Karpas-422 (cell line): ENCODE data around the gene KLK4. TPM values are rescaled to one million over a fixed set of nuclear protein-coding genes. Genes with fewer than 3 reads are reported as not detected.

Experiments used
- DNase-seq: peaks from one replicate; pipeline ENCODE4 v3.0.0-alpha.2; 2015
- H2AFZ ChIP-seq: fragments of 200-600 bp; sonication (generic); 2 replicates; pipeline ENCODE4 v1.6.1; 2014; ENCODE audit warnings: antibody characterized with exemption, low read length, mixed read lengths
- H3K27ac ChIP-seq: fragments of 200-600 bp; sonication (generic); 2 replicates; pipeline ENCODE4 v1.5.1; 2014; ENCODE audit warnings: mild to moderate bottlenecking, low read length, moderate library complexity
- H3K27me3 ChIP-seq: fragments of 200-600 bp; sonication (generic); 2 replicates; pipeline ENCODE4 v1.6.1; 2014; ENCODE audit warnings: low read length, mixed read lengths
- H3K36me3 ChIP-seq: fragments of 200-600 bp; sonication (generic); 2 replicates; pipeline ENCODE4 v1.6.1; 2014; ENCODE audit warnings: low read length, mixed read lengths; ENCODE audit not compliant: insufficient read depth
- H3K4me1 ChIP-seq: fragments of 200-600 bp; sonication (generic); 2 replicates; pipeline ENCODE4 v1.6.1; 2014; ENCODE audit warnings: mild to moderate bottlenecking, low read length, mixed read lengths
- H3K4me2 ChIP-seq: fragments of 200-600 bp; sonication (generic); 2 replicates; pipeline ENCODE4 v1.6.1; 2014; ENCODE audit warnings: low read length, low read depth, mild to moderate bottlenecking; ENCODE audit not compliant: poor library complexity, severe bottlenecking
- H3K4me3 ChIP-seq: fragments of 200-600 bp; sonication (generic); 2 replicates; pipeline ENCODE4 v1.5.1; 2014; ENCODE audit warnings: mild to moderate bottlenecking, antibody characterized with exemption, low read length, mixed read lengths
- H3K79me2 ChIP-seq: fragments of 200-600 bp; sonication (generic); 2 replicates; pipeline ENCODE4 v1.6.1; 2014; ENCODE audit warnings: mild to moderate bottlenecking, low read length, mixed read lengths
- H3K9ac ChIP-seq: fragments of 200-600 bp; sonication (generic); 2 replicates; pipeline ENCODE4 v1.6.0; 2014; ENCODE audit warnings: low read length
- H3K9me2 ChIP-seq: fragments of 200-600 bp; sonication (generic), shearing (Covaris generic); replicated peaks from 2 replicates; pipeline ENCODE4 v1.6.0; 2014; ENCODE audit warnings: mild to moderate bottlenecking, low read length, moderate library complexity; ENCODE audit not compliant: insufficient read depth
- H3K9me3 ChIP-seq: fragments of 300-700, 200-600 bp; sonication (generic); 2 replicates; pipeline ENCODE4 v1.6.1; 2014; ENCODE audit warnings: low read length, mixed read lengths
- H4K20me1 ChIP-seq: fragments of 200-600 bp; sonication (generic); 2 replicates; pipeline ENCODE4 v1.6.1; 2014; ENCODE audit warnings: mild to moderate bottlenecking, antibody characterized with exemption, low read length, low read depth; ENCODE audit not compliant: insufficient read depth
- total RNA-seq: library from RNA; depleted of rRNA; stranded (reverse); fragments of >200 nt; shearing (Covaris generic); gene quantifications from 2 replicates; pipeline ENCODE4 v1.2.3, GENCODE V29; 2014; ENCODE audit warnings: low replicate concordance

Gene KLK4
- total RNA-seq, 1 experiment from 2014 or later, result not detected

DNA sequence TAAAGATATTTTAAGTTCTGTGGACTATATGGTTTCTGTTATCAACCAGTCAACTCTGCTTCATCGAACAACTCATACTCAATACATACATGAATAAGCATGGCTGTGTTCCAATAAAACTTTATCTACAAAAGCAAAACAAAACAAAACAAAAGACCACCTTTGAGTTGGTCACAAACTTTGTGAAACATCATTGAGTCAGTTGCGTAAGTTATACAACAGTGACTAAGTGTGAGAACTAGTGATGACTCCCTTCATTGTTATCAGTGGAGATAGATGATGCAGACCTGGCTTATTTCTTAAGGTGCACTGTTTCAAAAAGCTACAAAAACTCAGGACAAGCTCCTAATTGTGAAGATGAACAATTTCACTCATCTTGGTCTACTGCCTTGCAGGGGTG is 14.5 kb upstream of the KLK4 start:
- Histone ChIP-seq H3K27ac (no peak overlapping the region), H3K79me2 (no peaks in the 10 kb centered on the region), H3K4me2 (no peak overlapping the region), H3K4me3 (no peak overlapping the region), H4K20me1 (peaks cover 7% of the 10 kb centered on the region; the same call in 1 of the 2 replicates), H3K27me3 (0 out of 2 replicates have a peak, but pooled peaks cover 3% of the 10 kb centered on the region), H3K36me3 (no peaks in the 10 kb centered on the region), H3K4me1 (peaks cover 5% of the 10 kb centered on the region), H3K9ac (no peak overlapping the region), H2AFZ (no peak overlapping the region), H3K9me2 (no peaks in the 10 kb centered on the region), H3K9me3 (no peaks in the 10 kb centered on the region)
- no peak for DNase-seq

DNA sequence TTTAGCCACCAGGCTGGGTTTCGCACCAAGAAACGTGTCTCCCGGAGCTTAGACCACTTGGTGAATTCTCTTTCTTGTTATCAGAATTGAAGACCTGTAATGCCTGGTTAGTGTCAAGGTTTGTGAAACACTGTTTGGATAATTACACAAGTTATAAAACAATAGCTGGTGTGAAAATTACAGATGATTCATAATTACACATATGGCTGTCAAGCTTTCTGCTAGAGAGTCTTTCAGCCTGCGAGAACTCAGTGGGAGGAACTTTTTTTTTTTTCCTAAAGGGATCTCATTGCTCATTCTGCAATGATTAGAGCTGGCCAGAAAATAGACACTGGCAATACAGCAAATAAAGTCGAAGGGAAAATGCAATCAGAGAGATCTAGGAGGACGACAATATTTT is 13.4 kb upstream of the KLK4 start:
- no peak for DNase-seq
- H3K79me2 ChIP-seq, result no peaks in the 10 kb centered on the region

DNA sequence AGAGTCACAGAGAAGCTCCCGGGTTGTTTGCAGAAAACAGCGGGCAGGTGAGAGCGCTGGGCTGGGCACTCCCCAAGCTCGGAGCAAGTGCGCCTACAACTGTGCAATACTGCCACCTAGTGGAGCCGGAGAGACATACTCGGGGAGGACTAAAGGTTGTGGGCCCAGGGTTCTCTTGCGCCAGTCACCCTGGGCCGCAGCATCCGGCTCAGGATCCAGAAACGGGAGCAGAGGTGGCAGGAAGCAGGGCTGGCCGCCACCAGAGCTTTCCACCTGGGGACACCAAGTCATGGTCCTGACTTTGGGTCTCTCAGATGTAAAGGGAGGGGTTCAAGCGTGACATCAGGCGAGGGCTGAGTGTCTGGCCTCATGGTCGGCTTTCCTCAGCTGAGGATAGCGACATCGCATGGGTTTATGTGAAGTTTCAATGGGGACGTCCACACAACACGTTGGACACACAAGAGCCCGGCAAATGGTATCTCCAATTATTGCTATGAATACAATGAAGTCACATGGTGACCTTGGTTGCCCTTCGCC is 11.2 kb upstream of the KLK4 start:
- peaks cover 7% of the 10 kb centered on the region; the same call in 1 of the 2 replicates for H4K20me1 ChIP-seq
- H3K9ac ChIP-seq, result no peak overlapping the region
- H3K4me3 ChIP-seq, result no peak overlapping the region
- no peaks in the 10 kb centered on the region for H3K36me3 ChIP-seq
- H3K27me3 ChIP-seq, result 0 out of 2 replicates have a peak, but pooled peaks cover 3% of the 10 kb centered on the region
- peak; percentile 96 for DNase-seq
- H3K79me2 ChIP-seq, result no peaks in the 10 kb centered on the region
- H3K27ac ChIP-seq, result no peak overlapping the region
- no peak overlapping the region for H3K4me2 ChIP-seq
- no peaks in the 10 kb centered on the region for H3K4me1 ChIP-seq
- H2AFZ ChIP-seq, result no peak overlapping the region
- H3K9me3 ChIP-seq, result no peaks in the 10 kb centered on the region
- no peaks in the 10 kb centered on the region for H3K9me2 ChIP-seq

More for the DNA sequence above, 13.4 kb upstream of the KLK4 start:
- peaks cover 7% of the 10 kb centered on the region; the same call in 1 of the 2 replicates for H4K20me1 ChIP-seq
- H3K9me2 ChIP-seq, result no peaks in the 10 kb centered on the region
- H3K9ac ChIP-seq, result no peak overlapping the region
- peaks cover 5% of the 10 kb centered on the region for H3K4me1 ChIP-seq
- H3K36me3 ChIP-seq, result no peaks in the 10 kb centered on the region
- H2AFZ ChIP-seq, result no peak overlapping the region
- no peak overlapping the region for H3K4me3 ChIP-seq
- H3K27ac ChIP-seq, result no peak overlapping the region
- H3K27me3 ChIP-seq, result 0 out of 2 replicates have a peak, but pooled peaks cover 3% of the 10 kb centered on the region
- H3K4me2 ChIP-seq, result no peak overlapping the region
- no peaks in the 10 kb centered on the region for H3K9me3 ChIP-seq

DNA sequence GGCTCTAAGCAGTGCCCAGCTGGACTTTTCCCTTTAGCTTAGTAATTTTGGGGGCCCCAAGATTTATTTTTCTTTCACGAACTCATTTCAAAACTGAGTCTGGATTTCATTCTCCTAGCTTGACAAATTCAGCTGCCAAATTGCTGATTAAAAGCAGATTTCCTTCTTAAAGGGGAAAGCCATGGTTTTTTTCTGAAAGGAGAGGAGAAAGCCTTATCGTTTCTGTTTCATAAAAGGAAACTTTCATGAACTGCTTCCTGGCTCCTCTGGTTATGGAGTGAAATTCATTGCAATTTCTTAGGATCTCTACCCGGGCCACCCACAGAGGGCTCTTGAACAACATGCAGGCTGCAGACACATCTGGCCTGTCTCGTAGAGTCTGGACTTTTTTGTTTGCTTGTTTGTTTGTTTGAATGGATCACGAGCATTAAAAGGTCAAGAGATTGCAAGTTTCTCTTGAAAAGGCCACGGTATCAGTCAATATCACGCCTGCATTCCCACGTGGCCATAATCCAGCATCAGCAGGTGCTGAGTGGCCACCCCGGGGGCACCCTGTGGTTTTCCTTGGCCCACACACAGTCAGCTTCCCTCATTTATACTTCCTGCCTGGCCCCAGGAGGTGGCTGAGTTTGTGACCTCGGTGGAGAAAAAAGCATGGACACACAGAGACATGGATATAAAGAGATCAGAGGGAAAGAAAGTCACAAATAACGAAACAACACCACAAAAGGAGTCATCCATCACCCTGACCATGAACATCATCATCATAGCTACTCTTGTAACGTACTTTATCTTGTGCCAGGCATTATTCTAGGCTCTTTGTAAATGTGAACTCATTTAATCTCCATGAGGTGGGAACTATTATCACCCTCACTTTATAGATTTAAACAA is 10.5 kb upstream of the KLK4 start:
- no peak overlapping the region for H3K9ac ChIP-seq
- no peaks in the 10 kb centered on the region for H3K9me2 ChIP-seq
- DNase-seq, result no peak
- no peaks in the 10 kb centered on the region for H3K9me3 ChIP-seq
- H2AFZ ChIP-seq, result no peak overlapping the region
- no peak overlapping the region for H3K4me2 ChIP-seq
- H3K79me2 ChIP-seq, result no peaks in the 10 kb centered on the region
- H3K36me3 ChIP-seq, result no peaks in the 10 kb centered on the region
- H3K27ac ChIP-seq, result no peak overlapping the region
- H3K27me3 ChIP-seq, result 0 out of 2 replicates have a peak, but pooled peaks cover 3% of the 10 kb centered on the region
- peaks cover 7% of the 10 kb centered on the region; the same call in 1 of the 2 replicates for H4K20me1 ChIP-seq
- H3K4me3 ChIP-seq, result no peak overlapping the region
- no peaks in the 10 kb centered on the region for H3K4me1 ChIP-seq

DNA sequence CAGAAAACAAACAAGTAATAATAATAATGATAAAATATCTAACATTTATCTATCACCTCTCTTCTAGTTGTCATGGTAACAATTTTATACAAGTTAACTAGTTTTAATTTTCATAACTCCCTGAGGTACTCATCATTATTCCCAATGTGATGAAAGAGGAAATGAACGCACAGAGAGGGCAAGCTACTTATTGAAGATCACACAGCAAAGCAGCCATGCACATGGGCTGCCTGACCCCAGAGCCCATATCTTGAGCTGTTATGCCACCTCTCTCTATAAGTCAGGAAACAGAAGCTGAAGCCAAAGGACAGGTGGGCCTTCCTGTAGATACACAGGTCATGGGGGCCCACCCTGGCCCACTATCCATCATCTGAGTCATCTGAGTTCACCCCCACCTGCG is 4.9 kb upstream of the KLK4 start:
- no peak overlapping the region for H3K4me3 ChIP-seq
- no peaks in the 10 kb centered on the region for H3K4me1 ChIP-seq
- H3K27me3 ChIP-seq, result no peaks in the 10 kb centered on the region
- no peaks in the 10 kb centered on the region for H3K36me3 ChIP-seq
- no peaks in the 10 kb centered on the region for H3K79me2 ChIP-seq
- H3K4me2 ChIP-seq, result no peak overlapping the region
- no peaks in the 10 kb centered on the region for H4K20me1 ChIP-seq
- no peak overlapping the region for H3K27ac ChIP-seq
- DNase-seq, result no peak
- no peak overlapping the region for H2AFZ ChIP-seq
- H3K9me3 ChIP-seq, result no peaks in the 10 kb centered on the region
- no peaks in the 10 kb centered on the region for H3K9me2 ChIP-seq
- H3K9ac ChIP-seq, result no peak overlapping the region

DNA sequence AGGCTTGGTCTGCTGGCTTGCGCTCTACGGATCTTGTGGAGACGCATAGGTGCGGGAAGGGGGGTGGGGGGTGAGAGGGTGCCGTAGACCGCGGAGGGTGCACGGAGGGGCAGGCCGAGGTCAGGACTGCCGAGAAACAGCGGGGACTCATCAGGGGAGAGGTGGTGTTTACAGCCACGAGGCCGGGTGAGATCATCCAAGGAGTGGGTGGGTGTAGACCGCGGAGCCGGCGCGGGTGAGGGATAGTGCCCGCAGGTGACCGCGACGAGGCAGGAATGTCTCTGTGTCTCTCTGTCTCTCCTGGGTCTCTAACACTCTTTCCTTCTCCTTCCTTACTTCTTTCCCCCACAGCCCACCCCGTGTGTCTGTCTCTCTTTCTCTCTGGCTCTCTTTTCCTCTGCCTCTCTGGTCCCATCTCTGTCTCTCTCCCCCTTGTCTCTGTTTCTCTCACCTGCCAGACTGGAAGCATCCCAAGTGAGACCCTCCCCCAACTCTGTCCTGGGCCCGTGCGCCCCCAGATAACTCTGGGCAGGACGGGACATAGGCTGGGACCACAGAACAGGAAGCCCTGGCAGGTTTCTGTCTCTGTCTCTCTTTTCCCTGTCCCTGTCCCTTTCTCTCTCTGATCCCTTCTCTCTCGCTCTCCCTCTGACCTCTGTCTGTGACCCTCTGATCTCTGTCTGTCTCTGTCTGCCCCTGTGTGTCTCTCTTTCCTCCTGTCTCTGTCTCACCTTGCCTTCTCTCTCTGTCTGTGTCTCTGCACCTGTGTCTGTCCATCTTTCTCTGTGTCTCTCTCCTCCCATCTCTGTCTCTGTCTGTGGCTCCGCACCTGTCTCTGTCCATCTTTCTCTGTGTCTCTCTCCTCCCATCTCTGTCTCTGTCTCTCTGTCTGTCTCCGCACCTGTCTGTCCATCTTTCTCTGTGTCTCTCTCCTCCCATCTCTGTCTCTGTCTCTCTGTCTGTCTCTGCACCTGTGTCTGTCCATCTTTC is 1.8 kb upstream of the KLK4 start:
- no peaks in the 10 kb centered on the region for H3K79me2 ChIP-seq
- no peak overlapping the region for H3K9ac ChIP-seq
- no peaks in the 10 kb centered on the region for H3K9me3 ChIP-seq
- no peaks in the 10 kb centered on the region for H3K4me1 ChIP-seq
- H3K36me3 ChIP-seq, result no peaks in the 10 kb centered on the region
- no peak overlapping the region for H3K4me2 ChIP-seq
- H3K4me3 ChIP-seq, result no peak overlapping the region
- H2AFZ ChIP-seq, result no peak overlapping the region
- H4K20me1 ChIP-seq, result no peaks in the 10 kb centered on the region
- H3K27me3 ChIP-seq, result no peaks in the 10 kb centered on the region
- no peaks in the 10 kb centered on the region for H3K9me2 ChIP-seq
- no peak overlapping the region for H3K27ac ChIP-seq
- no peak for DNase-seq

DNA sequence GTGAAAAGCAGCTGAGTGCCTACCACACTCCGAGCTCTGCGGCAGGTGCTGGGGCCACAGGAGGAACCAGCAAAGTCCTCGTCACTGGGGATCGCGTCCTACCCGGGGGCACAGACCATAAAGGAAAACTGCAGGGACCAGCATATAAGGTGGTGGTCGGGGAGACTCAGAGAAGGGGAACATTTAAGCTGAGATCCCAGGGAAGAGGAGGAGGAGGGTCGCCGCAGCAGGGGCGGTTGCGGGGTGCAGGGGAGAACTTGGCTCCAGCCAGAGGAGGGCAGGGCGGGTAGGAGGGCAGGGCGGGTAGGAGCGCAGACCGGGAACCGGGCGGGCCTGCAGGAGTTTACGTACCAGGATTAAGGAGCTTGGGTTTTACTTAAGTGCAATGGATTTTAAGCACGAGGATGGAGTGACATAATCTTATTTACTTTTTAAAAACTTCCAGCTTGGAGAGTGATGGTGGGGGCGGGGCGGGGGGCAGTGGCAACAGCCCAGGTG is 956 bp upstream of the KLK4 start:
- Histone ChIP-seq H3K4me2 (no peak overlapping the region), H3K9me3 (no peaks in the 10 kb centered on the region), H3K9ac (no peak overlapping the region), H3K27ac (no peak overlapping the region), H3K79me2 (no peaks in the 10 kb centered on the region), H3K27me3 (no peaks in the 10 kb centered on the region), H3K4me1 (no peaks in the 10 kb centered on the region), H2AFZ (no peak overlapping the region), H3K9me2 (no peaks in the 10 kb centered on the region), H4K20me1 (no peaks in the 10 kb centered on the region), H3K36me3 (no peaks in the 10 kb centered on the region), H3K4me3 (no peak overlapping the region)
- DNase-seq, result no peak
